ENCODE results near the gene CYB5B. TPM values are rescaled to one million over a fixed set of nuclear protein-coding genes. Genes with fewer than 3 reads are reported as not detected.
"Not testable (repeated sequence)": the region's sequence is repeated elsewhere in the genome, so short reads cannot be mapped to it uniquely, and the experiment has no call there.

Gene CYB5B
- total RNA-seq, 4 donors from 2014 or later: 26.7 to 31.2 (median 29.1) TPM

GRCh38 chr16:69423189-69423588 lies 1.2 kb upstream of the CYB5B start:
- Histone ChIP-seq H3K9me3 (no peaks in the 10 kb centered on the region), H3K4me1 (peaks cover 11 to 21% (median 18%) of the 10 kb centered on the region in 4 donors), H3K4me3 (no peak overlapping the region), H3K27me3 (no peaks in the 10 kb centered on the region), H3K27ac (replicated peaks in 1 of 4) (no peak overlapping the region), H3K36me3 (peaks cover 9 to 15% (median 13%) of the 10 kb centered on the region in 4 donors)
- 81% methylated on average over 11 of the region's 11 CpGs for WGBS
- no peak for TF ChIP-seq CTCF (IDR thresholded peaks at IDR 0.05)
- TF ChIP-seq POLR2AphosphoS5 (IDR thresholded peaks at IDR 0.05): no peak
- no peak for TF ChIP-seq EP300 (IDR thresholded peaks at IDR 0.05)
- TF ChIP-seq POLR2A (IDR thresholded peaks at IDR 0.05; ENCODE audit: low read depth): no peak
- DNase-seq (ENCODE audit: extremely low spot score): no peak
- intact Hi-C loops (cut with DNase I): loop anchor here (10.0 kb wide), 1 partner anchor 142 kb away; the partner anchor contains the start of gene NFAT5

GRCh38 chr16:69424935-69425784 lies 741 bp downstream of the CYB5B start:
- no peak for TF ChIP-seq EP300 (IDR thresholded peaks at IDR 0.05)
- no peak for TF ChIP-seq POLR2A (IDR thresholded peaks at IDR 0.05; ENCODE audit: low read depth)
- no peak for TF ChIP-seq POLR2AphosphoS5 (IDR thresholded peaks at IDR 0.05)
- TF ChIP-seq CTCF (IDR thresholded peaks at IDR 0.05): no peak
- Histone ChIP-seq H3K4me3 (peak overlapping the region; percentile 67 to 85 (median 74)), H3K4me1 (peaks cover 11 to 21% (median 18%) of the 10 kb centered on the region in 4 donors), H3K36me3 (peaks cover 15 to 34% (median 23%) of the 10 kb centered on the region in 4 donors), H3K27ac (replicated peaks in 1 of 4) (peak overlapping the region; percentile 79 to 86 (median 81)), H3K9me3 (no peaks in the 10 kb centered on the region), H3K27me3 (no peaks in the 10 kb centered on the region)
- 13% methylated on average over 11 of the region's 11 CpGs for WGBS
- no peak for DNase-seq (ENCODE audit: extremely low spot score)
- intact Hi-C loops (cut with DNase I): loop anchor here (10.0 kb wide), 1 partner anchor 140 kb away; the partner anchor contains the start of gene NFAT5

- peaks cover 15 to 69% (median 42%) of the 10 kb centered on the region in 4 donors for H3K36me3 ChIP-seq
- H3K27ac ChIP-seq (replicated peaks in 1 of 4): no peak overlapping the region
- H3K9me3 ChIP-seq: no peaks in the 10 kb centered on the region
- TF ChIP-seq CTCF (IDR thresholded peaks at IDR 0.05) (no peak), POLR2A (IDR thresholded peaks at IDR 0.05; ENCODE audit: low read depth) (no peak), EP300 (IDR thresholded peaks at IDR 0.05) (no peak), POLR2AphosphoS5 (IDR thresholded peaks at IDR 0.05) (no peak)
- peaks cover 11 to 18% (median 14%) of the 10 kb centered on the region in 4 donors for H3K4me1 ChIP-seq
- DNase-seq (ENCODE audit: extremely low spot score): no peak
- 90% methylated on average over 2 of the region's 2 CpGs for WGBS
- no peaks in the 10 kb centered on the region for H3K27me3 ChIP-seq
- H3K4me3 ChIP-seq: no peak overlapping the region
- intact Hi-C loops (cut with DNase I): loop anchor here (10.0 kb wide), 1 partner anchor 136 kb away; the partner anchor contains the start of gene NFAT5
Measured at GRCh38 chr16:69428652-69429051, 4.2 kb downstream of the CYB5B start.

- not testable (repeated sequence) for H3K27ac ChIP-seq (replicated peaks in 1 of 4); H3K9me3 ChIP-seq; H3K27me3 ChIP-seq; DNase-seq (ENCODE audit: extremely low spot score); H3K4me3 ChIP-seq
- intact Hi-C loops (cut with DNase I): loop anchor here (10.0 kb wide), 1 partner anchor 136 kb away; the partner anchor contains the start of gene NFAT5
- Histone ChIP-seq H3K36me3 (peaks cover 15 to 71% (median 44%) of the 10 kb centered on the region in 4 donors), H3K4me1 (peaks cover 7 to 14% (median 13%) of the 10 kb centered on the region in 4 donors)
- WGBS: 93% methylated on average over 7 of the region's 7 CpGs
Measured at GRCh38 chr16:69429058-69429640, 4.7 kb downstream of the CYB5B start.

GRCh38 chr16:69431948-69432468 lies 7.6 kb downstream of the CYB5B start:
- intact Hi-C loops (cut with DNase I): no loop called here
- Histone ChIP-seq H3K27ac (replicated peaks in 1 of 4) (no peak overlapping the region), H3K36me3 (peaks cover 15 to 68% (median 43%) of the 10 kb centered on the region in 4 donors), H3K4me3 (no peak overlapping the region), H3K4me1 (peaks cover 10 to 17% (median 13%) of the 10 kb centered on the region in 4 donors), H3K27me3 (no peaks in the 10 kb centered on the region), H3K9me3 (no peaks in the 10 kb centered on the region)
- 93% methylated on average over 2 of the region's 2 CpGs for WGBS
- DNase-seq (ENCODE audit: extremely low spot score): no peak
- no peak for TF ChIP-seq POLR2AphosphoS5 (IDR thresholded peaks at IDR 0.05)
- TF ChIP-seq EP300 (IDR thresholded peaks at IDR 0.05): no peak
- TF ChIP-seq CTCF (IDR thresholded peaks at IDR 0.05): no peak
- TF ChIP-seq POLR2A (IDR thresholded peaks at IDR 0.05; ENCODE audit: low read depth): no peak

Data from esophagus muscularis mucosa (tissue), 4 donors.